HEK293T (cell line): ENCODE results near the gene FGFR2.

Source experiments
- ARNT ChIP-seq: fragments of 450-650 bp; IDR thresholded peaks from 2 replicates; pipeline ENCODE4 v1.6.1; 2017; ENCODE audit warnings: mild to moderate bottlenecking
- BHLHE40 ChIP-seq: fragments of 450-650 bp; IDR thresholded peaks from 2 replicates; pipeline ENCODE4 v1.6.1; 2016; ENCODE audit warnings: mild to moderate bottlenecking, moderate library complexity, borderline replicate concordance
- CTBP1 ChIP-seq: fragments of 450-650 bp; IDR thresholded peaks from 2 replicates; pipeline ENCODE4 v1.6.1; 2016; ENCODE audit warnings: borderline replicate concordance
- ELF4 ChIP-seq: fragments of 450-650 bp; IDR thresholded peaks from 2 replicates; pipeline ENCODE4 v1.6.1; 2017; ENCODE audit warnings: antibody characterized with exemption
- FOXA1 ChIP-seq: fragments of 450-650 bp; IDR thresholded peaks from 2 replicates; pipeline ENCODE4 v1.6.1; 2016; ENCODE audit warnings: mild to moderate bottlenecking
- FOXK2 ChIP-seq: fragments of 450-650 bp; IDR thresholded peaks from 2 replicates; pipeline ENCODE4 v1.6.1; 2016; ENCODE audit warnings: mild to moderate bottlenecking
- FOXM1 ChIP-seq: fragments of 450-650 bp; IDR thresholded peaks from 2 replicates; pipeline ENCODE4 v1.6.1; 2017; ENCODE audit warnings: mild to moderate bottlenecking, borderline replicate concordance
- HDGF ChIP-seq: fragments of 450-650 bp; IDR thresholded peaks from 2 replicates; pipeline ENCODE4 v1.6.1; 2017; ENCODE audit warnings: antibody characterized with exemption, borderline replicate concordance
- NFRKB ChIP-seq: fragments of 450-650 bp; IDR thresholded peaks from 2 replicates; pipeline ENCODE4 v1.6.1; 2016; ENCODE audit warnings: mild to moderate bottlenecking, moderate library complexity
- SP1 ChIP-seq: fragments of 450-650 bp; IDR thresholded peaks from 2 replicates; pipeline ENCODE4 v1.6.1; 2017
- SUZ12 ChIP-seq: fragments of 450-650 bp; IDR thresholded peaks from 2 replicates; pipeline ENCODE4 v1.6.1; 2016; ENCODE audit warnings: mild to moderate bottlenecking
- TARDBP ChIP-seq: fragments of 450-650 bp; IDR thresholded peaks from 2 replicates; pipeline ENCODE4 v1.6.1; 2016
- TF ChIP-seq, protein P1 (sequence below): fragments of 450-650 bp; IDR thresholded peaks from 2 replicates; pipeline ENCODE4 v1.6.1; 2016

DNA sequence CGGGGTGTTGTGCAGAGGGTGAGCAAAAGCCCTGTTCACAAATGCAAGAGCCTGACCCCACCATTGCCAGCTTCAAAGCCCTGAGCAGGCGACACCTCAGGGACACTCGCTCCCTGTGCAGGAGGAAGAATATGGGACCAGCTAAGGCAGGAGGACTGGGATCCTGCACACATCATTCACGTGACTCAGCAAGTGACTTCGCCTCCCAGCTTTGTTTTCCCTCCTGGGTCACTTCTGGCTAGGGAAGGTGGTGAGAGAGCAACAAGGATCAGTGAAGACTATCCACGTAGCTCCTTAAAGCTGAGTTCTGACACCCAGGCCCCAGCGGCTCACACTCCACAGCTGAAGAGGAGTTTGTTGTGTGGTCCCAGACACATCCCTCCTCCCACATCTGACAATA lies 164.3 kb downstream of the FGFR2 start:
- TF ChIP-seq ELF4 (no peak), ARNT (no peak), TARDBP (no peak), FOXM1 (no peak), BHLHE40 (no peak), FOXK2 (no peak), SP1 (no peak), NFRKB (no peak), SUZ12 (no peak), HDGF (no peak), CTBP1 (no peak), FOXA1 (no peak)
- TF ChIP-seq, protein P1, sequence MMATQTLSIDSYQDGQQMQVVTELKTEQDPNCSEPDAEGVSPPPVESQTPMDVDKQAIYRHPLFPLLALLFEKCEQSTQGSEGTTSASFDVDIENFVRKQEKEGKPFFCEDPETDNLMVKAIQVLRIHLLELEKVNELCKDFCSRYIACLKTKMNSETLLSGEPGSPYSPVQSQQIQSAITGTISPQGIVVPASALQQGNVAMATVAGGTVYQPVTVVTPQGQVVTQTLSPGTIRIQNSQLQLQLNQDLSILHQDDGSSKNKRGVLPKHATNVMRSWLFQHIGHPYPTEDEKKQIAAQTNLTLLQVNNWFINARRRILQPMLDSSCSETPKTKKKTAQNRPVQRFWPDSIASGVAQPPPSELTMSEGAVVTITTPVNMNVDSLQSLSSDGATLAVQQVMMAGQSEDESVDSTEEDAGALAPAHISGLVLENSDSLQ = no peak
